Measurements from ENCODE around the gene MOSPD3. TPM values are rescaled to one million over a fixed set of nuclear protein-coding genes. Genes with fewer than 3 reads are reported as not detected.

Gene MOSPD3
- total RNA-seq, 1 donor from 2014 or later = 3.0 TPM

DNA sequence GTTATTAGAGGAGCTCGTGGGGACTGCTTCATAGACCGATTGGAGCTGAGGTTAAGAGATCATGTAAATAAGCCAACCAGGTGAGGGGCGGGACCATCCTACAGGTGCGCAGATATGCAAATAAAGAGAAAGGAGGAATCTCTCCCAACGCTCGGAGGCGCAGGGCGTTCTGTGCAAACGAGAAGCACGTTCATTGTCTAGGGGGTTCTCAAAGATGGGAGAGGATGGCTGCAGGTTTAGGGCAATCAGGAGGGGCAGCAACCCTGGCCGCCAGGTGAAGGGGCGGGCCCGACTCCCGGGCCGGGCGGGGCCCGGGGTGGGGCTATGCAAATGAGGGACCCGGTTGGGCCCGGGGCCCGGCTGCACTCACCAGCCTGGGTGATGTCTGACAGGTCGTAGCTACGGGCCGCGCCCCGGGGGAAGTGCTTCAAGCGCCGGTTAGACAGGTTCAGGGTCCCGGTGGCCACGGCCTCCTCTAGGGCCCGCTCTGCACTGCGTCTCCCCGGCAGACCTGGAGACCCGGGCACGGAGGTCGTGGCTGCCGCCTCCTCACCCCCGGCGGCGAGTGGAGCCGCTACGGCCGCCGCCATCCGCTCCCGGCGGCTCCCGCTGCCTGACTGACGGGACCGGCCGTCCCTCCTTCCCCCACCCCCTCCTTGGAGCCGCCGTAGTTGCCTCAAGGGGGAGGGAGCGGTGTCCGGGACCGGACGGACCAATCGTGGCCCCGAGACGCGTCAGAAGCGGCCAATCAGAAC, 26.7 kb upstream of the MOSPD3 start, which contains the start of gene LRCH4:
LRCH4 (minus strand) TSS at position 619 of the 755 bp plus-strand sequence; CDS start at position 590, 29 bp downstream.
- peak within 1 kb of the TSS; percentile 75 for H3K4me3 ChIP-seq
- H3K79me2 ChIP-seq (ENCODE audit: low read depth) = peaks cover 16% of the 10 kb centered on the region
- no peaks in the 10 kb centered on the region for H3K36me3 Mint-ChIP-seq
- H3K4me3 Mint-ChIP-seq = peak within 1 kb of the TSS; percentile 98
- H3F3A ChIP-seq (ENCODE audit: low read depth) = peaks cover 38% of the 10 kb centered on the region
- no peaks in the 10 kb centered on the region for H3K27me3 ChIP-seq
- no peaks in the 10 kb centered on the region for H3K36me3 ChIP-seq
- H3K9ac ChIP-seq = peak within 1 kb of the TSS; percentile 53
- H3K9me3 Mint-ChIP-seq = no peaks in the 10 kb centered on the region
- no peaks in the 10 kb centered on the region for H3K9me3 ChIP-seq (ENCODE audit: low read depth)
- H3K4me1 Mint-ChIP-seq = peaks cover 44% of the 10 kb centered on the region
- peak within 1 kb of the TSS; percentile 90 for H3K27ac ChIP-seq
- TF ChIP-seq EZH2phosphoT487 (IDR thresholded peaks at IDR 0.05) (no peak), EZH2 (IDR thresholded peaks at IDR 0.05) (no peak)
- TF ChIP-seq, protein P1, sequence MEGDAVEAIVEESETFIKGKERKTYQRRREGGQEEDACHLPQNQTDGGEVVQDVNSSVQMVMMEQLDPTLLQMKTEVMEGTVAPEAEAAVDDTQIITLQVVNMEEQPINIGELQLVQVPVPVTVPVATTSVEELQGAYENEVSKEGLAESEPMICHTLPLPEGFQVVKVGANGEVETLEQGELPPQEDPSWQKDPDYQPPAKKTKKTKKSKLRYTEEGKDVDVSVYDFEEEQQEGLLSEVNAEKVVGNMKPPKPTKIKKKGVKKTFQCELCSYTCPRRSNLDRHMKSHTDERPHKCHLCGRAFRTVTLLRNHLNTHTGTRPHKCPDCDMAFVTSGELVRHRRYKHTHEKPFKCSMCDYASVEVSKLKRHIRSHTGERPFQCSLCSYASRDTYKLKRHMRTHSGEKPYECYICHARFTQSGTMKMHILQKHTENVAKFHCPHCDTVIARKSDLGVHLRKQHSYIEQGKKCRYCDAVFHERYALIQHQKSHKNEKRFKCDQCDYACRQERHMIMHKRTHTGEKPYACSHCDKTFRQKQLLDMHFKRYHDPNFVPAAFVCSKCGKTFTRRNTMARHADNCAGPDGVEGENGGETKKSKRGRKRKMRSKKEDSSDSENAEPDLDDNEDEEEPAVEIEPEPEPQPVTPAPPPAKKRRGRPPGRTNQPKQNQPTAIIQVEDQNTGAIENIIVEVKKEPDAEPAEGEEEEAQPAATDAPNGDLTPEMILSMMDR (IDR thresholded peaks at IDR 0.05) = no peak
- peaks cover 36% of the 10 kb centered on the region for H3K4me1 ChIP-seq
- peaks cover 34% of the 10 kb centered on the region for H4K20me1 ChIP-seq (ENCODE audit: low read depth)
- peak within 1 kb of the TSS; percentile 90 for H3K4me2 ChIP-seq
- peak within 1 kb of the TSS; percentile 96 for H3K27ac Mint-ChIP-seq
- peak; percentile 77 for DNase-seq (ENCODE audit: low spot score)
- H2AFZ ChIP-seq (replicated peaks) = no peak within 1 kb of the TSS
- H3K27me3 Mint-ChIP-seq (ENCODE audit: insufficient read depth, low read depth) = peaks cover 12% of the 10 kb centered on the region

DNA sequence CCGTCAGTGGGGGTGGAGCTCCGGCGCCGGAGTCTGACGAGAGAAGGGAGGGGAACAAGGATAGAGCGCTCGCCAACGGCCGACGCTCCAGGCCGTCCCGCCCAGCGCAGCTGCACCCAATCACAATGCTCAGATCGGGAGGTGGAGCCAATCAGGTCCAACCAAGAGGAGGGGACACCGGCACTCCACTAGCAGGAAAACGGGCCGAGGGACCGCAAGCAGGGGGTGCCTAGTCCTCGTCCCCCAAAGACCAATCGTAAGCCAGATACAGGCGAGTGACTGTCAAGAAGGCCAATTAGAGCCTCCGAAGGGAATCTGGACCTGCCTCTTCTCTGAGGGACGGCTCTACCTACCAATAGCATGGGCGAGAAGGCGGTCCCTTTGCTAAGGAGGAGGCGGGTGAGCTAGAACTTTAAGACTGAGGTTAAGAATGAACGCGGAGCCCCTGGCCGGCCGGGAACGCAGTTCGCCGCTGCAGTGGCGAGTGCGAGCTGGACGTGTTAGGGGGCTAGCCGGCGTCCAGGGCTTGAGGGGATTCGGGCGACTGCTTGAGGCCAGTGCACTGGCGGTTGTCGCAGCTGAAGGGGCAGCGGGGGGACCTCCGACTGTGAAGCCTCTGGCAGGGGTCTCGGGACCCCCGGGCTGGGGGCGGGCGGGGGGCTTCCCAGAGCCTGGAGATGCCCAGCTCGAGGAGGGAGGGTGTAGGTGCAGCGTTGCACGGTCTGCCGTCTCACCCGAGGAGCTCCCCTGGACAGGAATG, 25.9 kb upstream of the MOSPD3 start, which contains the start of gene FBXO24:
FBXO24 (plus strand) TSS at position 63 of the 760 bp plus-strand sequence; CDS start at position 361, 298 bp downstream.
- TF ChIP-seq, protein P1 (IDR thresholded peaks at IDR 0.05) = no peak
- Mint-ChIP-seq H3K27me3 (ENCODE audit: insufficient read depth, low read depth) (peaks cover 13% of the 10 kb centered on the region), H3K27ac (peak within 1 kb of the TSS; percentile 96), H3K9me3 (no peaks in the 10 kb centered on the region), H3K36me3 (no peaks in the 10 kb centered on the region), H3K4me3 (peak within 1 kb of the TSS; percentile 98), H3K4me1 (peaks cover 46% of the 10 kb centered on the region)
- no peaks in the 10 kb centered on the region for H3K36me3 ChIP-seq
- H3F3A ChIP-seq (ENCODE audit: low read depth) = peaks cover 38% of the 10 kb centered on the region
- H4K20me1 ChIP-seq (ENCODE audit: low read depth) = peaks cover 34% of the 10 kb centered on the region
- peak within 1 kb of the TSS; percentile 90 for H3K27ac ChIP-seq
- peak within 1 kb of the TSS; percentile 75 for H3K4me3 ChIP-seq
- no peaks in the 10 kb centered on the region for H3K9me3 ChIP-seq (ENCODE audit: low read depth)
- no peak within 1 kb of the TSS for H2AFZ ChIP-seq (replicated peaks)
- peaks cover 36% of the 10 kb centered on the region for H3K4me1 ChIP-seq
- DNase-seq (ENCODE audit: low spot score) = peak; percentile 100
- H3K27me3 ChIP-seq = no peaks in the 10 kb centered on the region
- H3K79me2 ChIP-seq (ENCODE audit: low read depth) = peaks cover 16% of the 10 kb centered on the region
- H3K9ac ChIP-seq = peak within 1 kb of the TSS; percentile 53
- H3K4me2 ChIP-seq = peak within 1 kb of the TSS; percentile 90

DNA sequence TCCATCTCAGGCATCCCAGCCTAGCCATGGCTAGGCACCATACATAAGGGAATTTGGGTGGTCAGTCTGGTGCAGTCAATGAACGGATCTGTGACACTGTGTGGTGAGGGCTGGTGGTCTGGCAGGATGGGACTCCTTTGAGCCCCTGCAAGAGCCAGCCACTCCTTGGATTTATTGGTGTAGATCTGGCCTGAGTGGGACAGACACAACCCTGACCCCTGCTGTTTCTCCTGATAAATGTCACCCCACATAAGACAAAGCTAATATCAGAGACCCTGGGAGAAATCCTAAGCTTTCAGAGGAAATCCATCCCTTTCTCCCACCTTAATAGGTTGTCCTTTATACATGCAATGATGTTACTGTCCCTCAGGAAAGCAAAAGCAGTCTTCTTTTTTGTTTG, 23.9 kb upstream of the MOSPD3 start:
- Histone ChIP-seq H3F3A (ENCODE audit: low read depth) (peaks cover 38% of the 10 kb centered on the region), H3K4me1 (peaks cover 34% of the 10 kb centered on the region), H3K4me2 (peak overlapping the region; percentile 85), H3K79me2 (ENCODE audit: low read depth) (peaks cover 16% of the 10 kb centered on the region), H3K4me3 (no peak overlapping the region), H3K9ac (no peak overlapping the region), H3K27ac (no peak overlapping the region), H3K9me3 (ENCODE audit: low read depth) (no peaks in the 10 kb centered on the region), H3K27me3 (no peaks in the 10 kb centered on the region), H2AFZ (replicated peaks) (no peak overlapping the region), H4K20me1 (ENCODE audit: low read depth) (peaks cover 23% of the 10 kb centered on the region), H3K36me3 (no peaks in the 10 kb centered on the region)
- DNase-seq (ENCODE audit: low spot score) = peak; percentile 41
- peak overlapping the region; percentile 98 for H3K4me3 Mint-ChIP-seq
- H3K36me3 Mint-ChIP-seq = no peaks in the 10 kb centered on the region
- H3K4me1 Mint-ChIP-seq = peaks cover 47% of the 10 kb centered on the region
- no peaks in the 10 kb centered on the region for H3K9me3 Mint-ChIP-seq
- TF ChIP-seq, protein P1 (IDR thresholded peaks at IDR 0.05) = peak; percentile 12
- no peak for TF ChIP-seq EZH2 (IDR thresholded peaks at IDR 0.05)
- H3K27me3 Mint-ChIP-seq (ENCODE audit: insufficient read depth, low read depth) = peaks cover 10% of the 10 kb centered on the region
- H3K27ac Mint-ChIP-seq = peak overlapping the region; percentile 62
